Upper lobe of left lung (tissue), 6 donors: ENCODE results near the gene DENND1A. TPM values are rescaled to one million over a fixed set of nuclear protein-coding genes. Genes with fewer than 3 reads are reported as not detected.

ENCODE experiments used
- ATAC-seq, 2 donors: fragments of 200-7000 bp; cut with Tn5 transposase; one replicate each; pipeline ENCODE4 v1.9.1; 2022; ENCODE audit warnings: mild to moderate bottlenecking in 2 of 2, moderate library complexity in 2 of 2; ENCODE audit not compliant: low FRiP score in 2 of 2
- DNase-seq, 2 donors: peaks; one replicate each; pipeline ENCODE4 v3.0.0-alpha.2; 2019 to 2020
- H3K27ac ChIP-seq, 4 donors: fragments of 200-600 bp; sonication (generic); one replicate each; pipeline ENCODE4 v1.5.1; 2016 to 2019
- H3K27me3 ChIP-seq, 4 donors: fragments of 200-600 bp; sonication (generic); one replicate each; pipeline ENCODE4 v1.5.1; 2017 to 2019
- H3K36me3 ChIP-seq, 4 donors: fragments of 200-600 bp; sonication (generic); one replicate each; pipeline ENCODE4 v1.5.1; 2016 to 2019
- H3K4me1 ChIP-seq, 4 donors: fragments of 200-600 bp; sonication (generic); one replicate each; pipeline ENCODE4 v1.5.1; 2018 to 2019
- H3K4me3 ChIP-seq, 4 donors: fragments of 200-600 bp; sonication (generic); one replicate each; pipeline ENCODE4 v1.5.1; 2017 to 2019; ENCODE audit warnings: mild to moderate bottlenecking in 2 of 4, moderate library complexity in 1 of 4
- H3K9me3 ChIP-seq, 4 donors: fragments of 200-600 bp; sonication (generic); one replicate each; pipeline ENCODE4 v1.5.1; 2018 to 2019
- EP300 ChIP-seq, 4 donors: sonication (generic); formaldehyde crosslinking; IDR thresholded peaks; one replicate each; pipeline ENCODE4 v1.5.1; 2017; ENCODE audit warnings: antibody characterized with exemption in 4 of 4, control low read depth in 2 of 4
- POLR2A ChIP-seq, 4 donors: fragments of 450-650 bp; IDR thresholded peaks; one replicate each; pipeline ENCODE4 v1.5.1; 2016 to 2017; ENCODE audit warnings: antibody characterized with exemption in 4 of 4, mild to moderate bottlenecking in 2 of 4
- POLR2AphosphoS5 ChIP-seq, 2 donors: sonication (generic); formaldehyde crosslinking; IDR thresholded peaks; one replicate each; pipeline ENCODE4 v1.5.1; 2017; ENCODE audit warnings: antibody characterized with exemption in 2 of 2
- WGBS, 2 donors: methylation state at CpG; one replicate each; pipeline ENCODE4 v1.1.5; 2017 to 2018; 5-methylcytosine and 5-hydroxymethylcytosine counted together
- total RNA-seq, 6 donors: library from RNA; depleted of rRNA in 4 of 6; stranded (reverse); fragments of >200 nt in 4 of 6; gene quantifications; one replicate each; pipeline versions ENCODE4 v1.1.0 to v1.2.1, GENCODE V29; 2016 to 2021
- TF ChIP-seq, protein P1 (sequence below), 6 experiments: fragments of 450-650 bp in 4 of 6; fragments of 200-600 bp in 2 of 6; sonication (generic) in 2 of 6; IDR thresholded peaks; one replicate each; pipeline ENCODE4 v1.5.1; 2016 to 2019; ENCODE audit warnings: antibody characterized with exemption in 6 of 6
- donor health status: DM: no; HTN: no; CAD: no; lungs with moderate emphysema.
- donor health status: DM: no; HTN: yes; CAD: no; lungs with severe emphysema.

The DENND1A gene
- total RNA-seq, 6 donors from 2014 or later: 9.8 to 46.1 (median 16.0) TPM

DNA sequence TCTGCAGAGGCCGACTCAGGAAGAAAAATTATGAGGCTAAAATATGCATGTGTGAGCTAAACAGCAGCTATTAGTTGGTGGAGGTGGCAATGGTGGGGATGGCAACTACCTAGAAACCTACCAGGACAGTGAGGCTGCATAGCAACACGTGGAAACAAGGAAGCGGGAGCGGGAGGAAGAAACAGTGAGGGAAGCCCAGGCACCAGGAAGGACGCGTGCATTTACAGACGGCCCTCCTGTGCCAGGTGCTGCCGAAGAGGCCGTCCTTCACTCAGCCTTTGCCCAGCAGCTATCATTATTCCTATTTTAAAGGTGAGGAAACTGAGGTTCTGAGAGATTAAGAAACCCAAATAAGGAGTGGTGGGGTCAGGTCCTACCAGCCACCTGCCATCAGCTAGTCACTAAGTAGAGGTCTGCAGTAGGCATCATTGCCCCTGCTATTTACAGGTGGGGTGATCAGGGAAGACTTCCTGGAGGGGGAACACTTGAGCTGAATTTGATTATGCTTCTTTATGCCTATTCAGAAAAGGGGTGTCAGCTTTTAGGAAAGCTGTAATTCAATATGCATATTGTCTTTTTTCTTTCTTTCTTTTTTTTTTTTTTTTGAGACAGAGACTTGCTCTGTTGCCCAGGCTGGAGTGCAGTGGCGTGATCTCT is 448.6 kb downstream of the DENND1A start:
- DNase-seq: no peak
- TF ChIP-seq EP300 (IDR thresholded peaks at IDR 0.05): no peak
- TF ChIP-seq POLR2A (IDR thresholded peaks at IDR 0.05): no peak
- TF ChIP-seq, protein P1, sequence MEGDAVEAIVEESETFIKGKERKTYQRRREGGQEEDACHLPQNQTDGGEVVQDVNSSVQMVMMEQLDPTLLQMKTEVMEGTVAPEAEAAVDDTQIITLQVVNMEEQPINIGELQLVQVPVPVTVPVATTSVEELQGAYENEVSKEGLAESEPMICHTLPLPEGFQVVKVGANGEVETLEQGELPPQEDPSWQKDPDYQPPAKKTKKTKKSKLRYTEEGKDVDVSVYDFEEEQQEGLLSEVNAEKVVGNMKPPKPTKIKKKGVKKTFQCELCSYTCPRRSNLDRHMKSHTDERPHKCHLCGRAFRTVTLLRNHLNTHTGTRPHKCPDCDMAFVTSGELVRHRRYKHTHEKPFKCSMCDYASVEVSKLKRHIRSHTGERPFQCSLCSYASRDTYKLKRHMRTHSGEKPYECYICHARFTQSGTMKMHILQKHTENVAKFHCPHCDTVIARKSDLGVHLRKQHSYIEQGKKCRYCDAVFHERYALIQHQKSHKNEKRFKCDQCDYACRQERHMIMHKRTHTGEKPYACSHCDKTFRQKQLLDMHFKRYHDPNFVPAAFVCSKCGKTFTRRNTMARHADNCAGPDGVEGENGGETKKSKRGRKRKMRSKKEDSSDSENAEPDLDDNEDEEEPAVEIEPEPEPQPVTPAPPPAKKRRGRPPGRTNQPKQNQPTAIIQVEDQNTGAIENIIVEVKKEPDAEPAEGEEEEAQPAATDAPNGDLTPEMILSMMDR (IDR thresholded peaks at IDR 0.05): no peak
- no peak for TF ChIP-seq POLR2AphosphoS5 (IDR thresholded peaks at IDR 0.05)
- Histone ChIP-seq H3K4me1 (no peaks in the 10 kb centered on the region), H3K27ac (no peak overlapping the region), H3K4me3 (no peak overlapping the region), H3K36me3 (no peaks in the 10 kb centered on the region), H3K27me3 (no peaks in the 10 kb centered on the region), H3K9me3 (no peaks in the 10 kb centered on the region)
- WGBS, 2 donors: 81 to 83% methylated on average over 10 of the region's 10 CpGs
- no peak for ATAC-seq

DNA sequence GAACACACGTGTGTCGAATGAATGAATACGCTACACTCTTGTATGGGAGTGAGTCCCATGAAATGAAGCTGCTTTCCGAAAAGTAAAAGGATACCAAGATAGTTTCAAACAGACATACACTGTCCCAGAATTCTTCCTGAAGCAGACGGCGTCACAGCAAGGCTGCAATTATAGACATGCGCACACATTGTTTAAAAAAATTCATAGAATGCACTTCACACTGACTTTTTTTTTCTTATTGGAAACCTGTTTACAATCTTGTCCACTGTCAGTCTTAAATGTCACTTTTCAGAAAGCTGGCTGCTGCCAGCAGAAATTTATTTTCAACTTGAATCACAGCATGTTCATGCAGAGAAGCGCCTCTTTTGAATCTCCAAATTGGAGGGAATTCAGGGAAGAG is 449.1 kb downstream of the DENND1A start:
- TF ChIP-seq POLR2AphosphoS5 (IDR thresholded peaks at IDR 0.05): no peak
- TF ChIP-seq, protein P1 (IDR thresholded peaks at IDR 0.05): no peak
- no peak for TF ChIP-seq EP300 (IDR thresholded peaks at IDR 0.05)
- no peak for TF ChIP-seq POLR2A (IDR thresholded peaks at IDR 0.05)
- Histone ChIP-seq H3K36me3 (no peaks in the 10 kb centered on the region), H3K9me3 (no peaks in the 10 kb centered on the region), H3K27me3 (no peaks in the 10 kb centered on the region), H3K27ac (no peak overlapping the region), H3K4me3 (no peak overlapping the region), H3K4me1 (no peaks in the 10 kb centered on the region)
- 85% methylated on average over 8 of the region's 8 CpGs for WGBS, 2 donors
- no peak for ATAC-seq
- no peak for DNase-seq

DNA sequence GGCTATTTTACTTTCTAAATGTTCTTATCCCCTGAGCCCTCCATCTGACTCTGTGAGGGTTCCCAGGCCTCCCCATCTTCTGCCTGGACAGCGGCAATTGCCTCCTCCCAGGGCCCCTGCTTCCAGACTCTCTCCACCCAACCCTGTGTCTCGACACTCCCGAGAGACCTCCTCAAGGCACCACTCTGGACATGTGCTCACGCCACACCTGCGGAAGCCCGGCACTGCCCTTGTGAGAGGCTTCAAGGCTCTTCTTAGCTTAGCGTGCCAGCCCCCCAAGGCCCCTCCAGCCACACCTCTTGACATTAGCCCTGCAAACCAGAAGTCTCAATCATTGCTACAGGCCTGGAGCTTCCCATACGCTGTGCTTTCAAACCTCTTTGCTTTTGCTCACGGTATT is 449.8 kb downstream of the DENND1A start:
- Histone ChIP-seq H3K27me3 (no peaks in the 10 kb centered on the region), H3K9me3 (no peaks in the 10 kb centered on the region), H3K4me3 (no peak overlapping the region), H3K4me1 (no peaks in the 10 kb centered on the region), H3K36me3 (no peaks in the 10 kb centered on the region), H3K27ac (no peak overlapping the region)
- no peak for DNase-seq
- no peak for ATAC-seq
- WGBS, 2 donors: 91 to 97% methylated on average over 9 of the region's 9 CpGs
- TF ChIP-seq EP300 (IDR thresholded peaks at IDR 0.05): no peak

DNA sequence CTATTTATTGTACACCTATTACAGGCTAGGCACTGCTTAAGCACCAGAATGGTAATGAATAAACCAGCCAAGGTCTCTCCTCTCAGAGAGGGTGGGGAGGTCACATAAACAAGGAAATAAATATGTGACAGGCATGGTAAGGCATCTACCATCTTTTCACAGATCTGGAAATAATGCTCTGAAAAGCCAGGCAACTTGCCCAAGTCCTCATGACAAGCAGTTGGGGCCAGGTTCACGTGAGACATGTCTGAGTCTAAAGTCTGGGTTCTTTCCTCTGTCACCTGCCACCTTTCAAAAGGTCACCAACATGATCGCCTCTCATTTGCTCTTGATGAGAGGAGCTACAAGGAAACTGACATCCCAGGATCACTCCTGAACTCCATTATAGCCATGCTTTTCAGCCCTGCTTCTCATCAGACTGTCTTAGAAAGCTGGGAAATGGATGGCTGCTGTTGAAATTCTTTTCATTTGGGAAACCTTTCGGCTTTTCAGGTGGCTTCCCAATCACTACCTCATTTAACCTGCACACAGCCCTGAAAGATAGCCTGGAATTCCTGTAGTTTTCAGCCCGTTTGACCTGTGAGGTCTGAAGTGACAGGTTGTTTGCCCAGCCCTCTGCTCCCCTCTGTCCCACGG is 450.8 kb downstream of the DENND1A start:
- H3K4me1 ChIP-seq: no peaks in the 10 kb centered on the region
- H3K27ac ChIP-seq: no peak overlapping the region
- no peak for ATAC-seq
- H3K36me3 ChIP-seq: no peaks in the 10 kb centered on the region
- H3K9me3 ChIP-seq: no peaks in the 10 kb centered on the region
- TF ChIP-seq, protein P1 (IDR thresholded peaks at IDR 0.05): no peak
- no peak for TF ChIP-seq POLR2A (IDR thresholded peaks at IDR 0.05)
- TF ChIP-seq POLR2AphosphoS5 (IDR thresholded peaks at IDR 0.05): no peak
- TF ChIP-seq EP300 (IDR thresholded peaks at IDR 0.05): no peak
- H3K4me3 ChIP-seq: no peak overlapping the region
- H3K27me3 ChIP-seq: no peaks in the 10 kb centered on the region
- 71 to 75% methylated on average over 5 of the region's 5 CpGs for whole genome bisulfite sequencing, 2 donors
- no peak for DNase-seq

DNA sequence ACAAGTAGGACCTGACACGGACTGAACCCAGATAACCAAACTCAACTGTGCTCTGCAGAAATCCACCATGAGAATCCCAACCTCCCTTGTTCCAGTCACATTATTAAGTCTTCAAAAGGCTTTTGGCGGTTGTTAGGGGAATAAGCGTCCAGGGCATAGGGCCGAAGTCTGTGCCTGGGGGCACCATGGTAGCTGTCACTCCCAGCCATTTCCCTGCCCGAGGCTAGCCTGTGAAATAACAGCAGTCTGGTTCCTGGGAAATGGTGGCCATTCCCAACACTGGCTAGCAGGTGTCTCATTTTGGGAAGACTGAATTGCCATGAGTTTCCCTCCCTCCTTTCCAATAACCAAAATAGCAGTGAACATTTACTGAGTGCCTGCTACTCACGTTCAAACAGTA is 451.8 kb downstream of the DENND1A start:
- ATAC-seq (no peak), DNase-seq (no peak)
- Histone ChIP-seq H3K36me3 (no peaks in the 10 kb centered on the region), H3K27me3 (no peaks in the 10 kb centered on the region), H3K4me1 (no peaks in the 10 kb centered on the region), H3K9me3 (no peaks in the 10 kb centered on the region), H3K27ac (no peak overlapping the region), H3K4me3 (no peak overlapping the region)
- TF ChIP-seq, protein P1 (IDR thresholded peaks at IDR 0.05): no peak
- TF ChIP-seq POLR2AphosphoS5 (IDR thresholded peaks at IDR 0.05) (no peak), POLR2A (IDR thresholded peaks at IDR 0.05) (no peak), EP300 (IDR thresholded peaks at IDR 0.05) (no peak)
- 96 to 98% methylated on average over 6 of the region's 6 CpGs for WGBS, 2 donors
